Activated naive CD8-positive, alpha-beta T cell (primary cell): Measurements from ENCODE around the gene ZNF473.

Experiments
- H3K27ac Mint-ChIP-seq: one replicate; pipeline ENCODE4 v1.8.0; 2021; ENCODE audit warnings: mixed read lengths
- H3K27me3 Mint-ChIP-seq: one replicate; pipeline ENCODE4 v1.8.0; 2021; ENCODE audit warnings: mixed read lengths
- H3K36me3 Mint-ChIP-seq: one replicate; pipeline ENCODE4 v1.8.0; 2021; ENCODE audit warnings: mixed read lengths
- H3K4me1 Mint-ChIP-seq: one replicate; pipeline ENCODE4 v1.8.0; 2021; ENCODE audit warnings: low read depth, mixed read lengths
- H3K4me3 Mint-ChIP-seq: one replicate; pipeline ENCODE4 v1.8.0; 2021; ENCODE audit warnings: mild to moderate bottlenecking, mixed read lengths
- H3K9me3 Mint-ChIP-seq: one replicate; pipeline ENCODE4 v1.8.0; 2021; ENCODE audit warnings: low read depth, mixed read lengths

The ZNF473 gene

DNA sequence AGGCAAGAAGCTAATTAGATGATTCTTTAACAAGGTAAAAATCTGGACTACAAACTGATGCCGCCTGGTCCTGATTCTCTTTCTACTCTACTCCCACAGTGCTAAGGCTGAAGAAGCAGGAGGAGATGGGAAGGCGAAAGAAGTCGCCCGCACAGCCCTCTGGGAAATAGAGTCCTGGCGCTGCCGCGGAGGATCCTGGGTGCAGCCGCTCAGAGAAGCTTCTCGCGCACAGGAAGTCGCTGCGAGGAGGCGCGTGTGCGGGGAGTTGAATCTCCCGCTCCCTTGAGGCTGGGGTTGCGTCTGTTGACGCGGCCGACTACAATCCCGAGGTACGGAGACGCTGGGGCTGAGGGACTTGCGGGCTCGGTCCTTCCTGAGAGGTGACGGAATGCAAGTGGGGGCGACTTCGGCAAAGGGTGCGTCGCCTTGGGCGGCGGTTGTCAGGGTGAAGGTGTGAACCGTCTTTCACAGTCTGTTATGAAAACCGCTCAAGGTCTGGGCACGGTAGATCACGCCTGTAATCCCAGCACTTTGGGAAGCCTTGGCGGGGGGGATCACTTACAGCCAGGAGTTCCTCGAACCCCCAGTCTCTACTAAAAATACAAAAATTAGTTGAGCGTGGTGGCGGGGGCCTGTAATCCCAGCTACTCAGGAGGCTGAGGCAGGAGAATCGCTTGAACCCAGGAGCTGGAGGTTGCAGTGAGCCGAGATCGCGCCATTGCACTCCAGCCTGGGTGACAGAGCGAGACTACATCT, at the start of gene ZNF473:
Gene ZNF473 (plus strand): TSS at position 212 of the 756 bp plus-strand sequence. CDS start 5,078 bp downstream, outside the sequence.
- Mint-ChIP-seq H3K4me3 (peak within 1 kb of the TSS; percentile 98), H3K27ac (peak within 1 kb of the TSS; percentile 100), H3K27me3 (no peaks in the 10 kb centered on the region), H3K4me1 (peaks cover 49% of the 10 kb centered on the region), H3K36me3 (peaks cover 7% of the 10 kb centered on the region), H3K9me3 (no peaks in the 10 kb centered on the region)

DNA sequence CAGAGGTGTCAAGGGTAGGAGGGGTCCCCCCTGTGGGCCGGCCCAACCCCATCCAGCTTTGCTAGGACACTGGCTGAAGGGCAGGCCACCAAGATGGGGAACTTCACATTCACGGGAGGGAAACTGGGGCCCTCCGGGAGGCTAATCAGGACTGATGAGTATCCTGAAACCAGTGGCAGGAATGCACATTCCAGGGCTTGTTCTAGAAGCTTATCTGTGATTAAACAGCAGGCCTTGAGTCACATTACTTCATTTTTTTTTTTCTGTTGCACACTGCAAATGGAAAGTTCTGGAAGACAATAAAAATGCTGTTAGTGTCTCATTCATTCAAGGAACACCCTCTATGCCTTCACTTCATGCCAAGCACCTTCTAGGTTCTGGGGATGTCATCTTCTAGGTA, 49.3 kb upstream of the ZNF473 start:
- Mint-ChIP-seq H3K27ac (no peak overlapping the region), H3K4me3 (no peak overlapping the region), H3K9me3 (no peaks in the 10 kb centered on the region), H3K36me3 (no peaks in the 10 kb centered on the region), H3K4me1 (no peaks in the 10 kb centered on the region), H3K27me3 (no peaks in the 10 kb centered on the region)

- Mint-ChIP-seq H3K36me3 (no peaks in the 10 kb centered on the region), H3K4me3 (no peak overlapping the region), H3K4me1 (no peaks in the 10 kb centered on the region), H3K9me3 (no peaks in the 10 kb centered on the region), H3K27me3 (no peaks in the 10 kb centered on the region), H3K27ac (no peak overlapping the region)
These were observed 48.7 kb upstream of the ZNF473 start for GRCh38 chr19:49977076-49977475.

DNA sequence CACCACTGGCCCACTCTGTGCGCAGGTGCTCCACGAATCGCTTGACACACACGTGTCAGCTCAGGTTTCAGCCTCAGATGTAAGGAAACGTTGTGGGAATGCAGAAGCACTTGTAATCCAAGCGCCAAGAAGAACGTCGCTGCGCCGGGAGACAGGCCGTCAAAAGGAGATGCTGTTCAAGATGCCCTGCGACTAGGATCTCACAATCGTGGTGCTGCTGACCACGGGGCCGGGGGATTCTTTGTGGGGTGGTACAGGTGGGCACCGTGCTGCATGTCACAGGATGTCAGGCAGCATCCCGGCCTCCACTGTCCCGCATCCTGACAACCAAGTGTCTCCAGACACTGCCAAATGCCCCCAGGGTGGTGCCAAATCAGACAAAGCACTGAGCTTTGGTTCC, 47.9 kb upstream of the ZNF473 start:
- H3K4me1 Mint-ChIP-seq, result no peaks in the 10 kb centered on the region
- no peak overlapping the region for H3K4me3 Mint-ChIP-seq
- no peaks in the 10 kb centered on the region for H3K27me3 Mint-ChIP-seq
- H3K36me3 Mint-ChIP-seq, result no peaks in the 10 kb centered on the region
- H3K9me3 Mint-ChIP-seq, result no peaks in the 10 kb centered on the region
- H3K27ac Mint-ChIP-seq, result no peak overlapping the region

DNA sequence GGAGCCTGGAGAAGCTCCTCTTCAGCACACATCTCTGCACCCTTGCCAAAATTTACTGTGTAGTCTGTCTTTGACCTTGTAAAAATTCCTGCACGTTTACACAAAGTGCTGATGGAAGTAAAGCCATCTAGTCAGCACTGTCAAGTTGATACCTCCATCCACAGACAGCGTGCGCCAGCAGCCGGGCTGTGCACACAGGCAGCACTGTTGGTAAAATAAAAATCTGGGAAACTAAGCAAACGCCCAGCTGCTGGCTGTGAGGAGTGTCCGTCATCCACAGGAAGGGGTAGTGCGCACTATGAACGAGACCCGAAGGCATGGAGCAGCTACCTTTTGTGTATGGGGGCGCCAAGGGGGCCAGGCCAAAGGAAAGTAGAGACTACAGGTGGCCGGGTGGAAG, 47.5 kb upstream of the ZNF473 start:
- H3K27ac Mint-ChIP-seq, result no peak overlapping the region
- H3K4me3 Mint-ChIP-seq, result no peak overlapping the region
- no peaks in the 10 kb centered on the region for H3K27me3 Mint-ChIP-seq
- H3K9me3 Mint-ChIP-seq, result no peaks in the 10 kb centered on the region
- no peaks in the 10 kb centered on the region for H3K4me1 Mint-ChIP-seq
- no peaks in the 10 kb centered on the region for H3K36me3 Mint-ChIP-seq

- no peak overlapping the region for H3K27ac Mint-ChIP-seq
- H3K36me3 Mint-ChIP-seq, result peaks cover 4% of the 10 kb centered on the region
- no peaks in the 10 kb centered on the region for H3K4me1 Mint-ChIP-seq
- H3K4me3 Mint-ChIP-seq, result no peak overlapping the region
- no peaks in the 10 kb centered on the region for H3K9me3 Mint-ChIP-seq
- no peaks in the 10 kb centered on the region for H3K27me3 Mint-ChIP-seq
These were observed 43.9 kb upstream of the ZNF473 start for GRCh38 chr19:49981603-49982593.

GRCh38 chr19:49983645-49984229, 42.1 kb upstream of the ZNF473 start:
- H3K9me3 Mint-ChIP-seq, result no peaks in the 10 kb centered on the region
- H3K4me1 Mint-ChIP-seq, result peaks cover 10% of the 10 kb centered on the region
- no peak overlapping the region for H3K27ac Mint-ChIP-seq
- no peak overlapping the region for H3K4me3 Mint-ChIP-seq
- no peaks in the 10 kb centered on the region for H3K27me3 Mint-ChIP-seq
- H3K36me3 Mint-ChIP-seq, result peaks cover 12% of the 10 kb centered on the region

GRCh38 chr19:49984491-49984890, 41.3 kb upstream of the ZNF473 start:
- H3K36me3 Mint-ChIP-seq, result peaks cover 16% of the 10 kb centered on the region
- no peak overlapping the region for H3K27ac Mint-ChIP-seq
- H3K4me3 Mint-ChIP-seq, result no peak overlapping the region

DNA sequence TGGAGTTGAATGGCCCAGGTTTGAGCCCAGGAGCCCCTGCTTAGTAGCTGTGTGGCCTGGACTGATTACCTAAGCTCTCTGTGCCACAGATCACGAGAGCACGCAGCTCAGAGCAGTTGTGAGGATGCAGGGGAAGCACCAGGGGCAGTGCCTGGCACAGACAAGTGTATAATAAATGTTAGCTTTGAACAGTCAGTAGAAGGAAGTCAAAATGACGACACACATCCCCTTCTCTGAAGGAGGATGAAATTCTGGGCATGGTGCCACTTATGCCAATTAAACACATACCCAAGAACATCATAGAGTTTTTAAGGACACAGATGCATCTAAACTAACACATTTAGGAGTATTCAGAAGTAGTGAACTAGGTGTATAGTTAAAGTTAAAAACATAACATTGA, 39.9 kb upstream of the ZNF473 start:
- Mint-ChIP-seq H3K27ac (no peak overlapping the region), H3K4me3 (no peak overlapping the region), H3K27me3 (no peaks in the 10 kb centered on the region), H3K9me3 (no peaks in the 10 kb centered on the region), H3K36me3 (peaks cover 17% of the 10 kb centered on the region), H3K4me1 (peaks cover 10% of the 10 kb centered on the region)

More at GRCh38 chr19:49984491-49984890, 41.3 kb upstream of the ZNF473 start:
- no peaks in the 10 kb centered on the region for H3K9me3 Mint-ChIP-seq
- no peaks in the 10 kb centered on the region for H3K27me3 Mint-ChIP-seq
- peaks cover 10% of the 10 kb centered on the region for H3K4me1 Mint-ChIP-seq

- Mint-ChIP-seq H3K9me3 (no peaks in the 10 kb centered on the region), H3K27ac (no peak overlapping the region), H3K4me3 (no peak overlapping the region), H3K36me3 (peaks cover 18% of the 10 kb centered on the region), H3K27me3 (no peaks in the 10 kb centered on the region), H3K4me1 (peaks cover 10% of the 10 kb centered on the region)
These were observed 39.5 kb upstream of the ZNF473 start for GRCh38 chr19:49986354-49986753.

GRCh38 chr19:49987159-49987698, 38.6 kb upstream of the ZNF473 start:
- Mint-ChIP-seq H3K9me3 (no peaks in the 10 kb centered on the region), H3K4me1 (peaks cover 10% of the 10 kb centered on the region), H3K27me3 (no peaks in the 10 kb centered on the region), H3K4me3 (no peak overlapping the region), H3K27ac (peak overlapping the region; percentile 35), H3K36me3 (peaks cover 18% of the 10 kb centered on the region)

DNA sequence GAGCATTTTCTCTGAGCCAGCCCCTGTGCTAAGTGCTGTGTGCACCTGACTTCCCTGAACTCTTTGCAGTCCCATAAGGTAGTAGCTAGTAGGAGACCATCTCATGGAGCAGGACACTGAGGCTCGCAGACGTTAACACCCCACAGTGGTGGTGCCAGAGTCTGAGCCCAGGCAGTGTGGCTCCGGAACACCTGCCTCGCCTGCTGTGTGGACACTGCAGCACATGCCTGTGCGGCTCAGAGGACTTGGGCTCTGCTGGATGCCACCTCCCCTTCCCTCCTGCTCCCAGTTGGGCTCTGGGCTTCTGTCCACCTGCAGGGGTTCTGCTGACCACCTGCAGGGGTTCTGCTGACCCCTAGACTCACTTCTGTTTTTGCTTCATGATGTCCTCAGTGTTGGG, 37.8 kb upstream of the ZNF473 start:
- Mint-ChIP-seq H3K27ac (no peak overlapping the region), H3K4me3 (no peak overlapping the region), H3K4me1 (peaks cover 10% of the 10 kb centered on the region), H3K36me3 (peaks cover 18% of the 10 kb centered on the region), H3K9me3 (no peaks in the 10 kb centered on the region), H3K27me3 (no peaks in the 10 kb centered on the region)

- H3K27ac Mint-ChIP-seq, result peak overlapping the region; percentile 28
- H3K36me3 Mint-ChIP-seq, result peaks cover 18% of the 10 kb centered on the region
- H3K4me3 Mint-ChIP-seq, result no peak overlapping the region
- H3K27me3 Mint-ChIP-seq, result no peaks in the 10 kb centered on the region
- H3K4me1 Mint-ChIP-seq, result peaks cover 10% of the 10 kb centered on the region
- no peaks in the 10 kb centered on the region for H3K9me3 Mint-ChIP-seq
These were observed 37.4 kb upstream of the ZNF473 start for GRCh38 chr19:49988433-49988832.

GRCh38 chr19:49997709-49998108, 28.1 kb upstream of the ZNF473 start:
- Mint-ChIP-seq H3K4me1 (no peaks in the 10 kb centered on the region), H3K27ac (no peak overlapping the region), H3K36me3 (peaks cover 4% of the 10 kb centered on the region), H3K27me3 (no peaks in the 10 kb centered on the region), H3K4me3 (no peak overlapping the region), H3K9me3 (no peaks in the 10 kb centered on the region)
